Ascending aorta (tissue), 2 donors: ENCODE results near the gene AP5M1. TPM values are rescaled to one million over a fixed set of nuclear protein-coding genes. Genes with fewer than 3 reads are reported as not detected.
A peak's percentile ranks its signal among the peaks of the same experiment; 100 is the strongest.
"Not testable (repeated sequence)": the region's sequence is repeated elsewhere in the genome, so short reads cannot be mapped to it uniquely, and the experiment has no call there.

Experiments
- DNase-seq, 2 donors: peaks; one replicate each; pipeline ENCODE4 v3.0.0-alpha.2; 2019; ENCODE audit warnings: low spot score in 2 of 2
- H3K27ac ChIP-seq, 2 donors: fragments of 200-600 bp; sonication (generic); one replicate each; pipeline ENCODE4 v1.5.1; 2016 to 2017; ENCODE audit warnings: mild to moderate bottlenecking in 1 of 2
- H3K27me3 ChIP-seq: fragments of 200-600 bp; sonication (generic); one replicate; pipeline ENCODE4 v1.5.1; 2017
- H3K36me3 ChIP-seq, 2 donors: fragments of 200-600 bp; sonication (generic); one replicate each; pipeline ENCODE4 v1.5.1; 2016
- H3K4me1 ChIP-seq, 2 donors: fragments of 200-600 bp; sonication (generic); one replicate each; pipeline ENCODE4 v1.5.1; 2016 to 2017; ENCODE audit warnings: mild to moderate bottlenecking in 1 of 2
- H3K4me3 ChIP-seq, 2 donors: fragments of 200-600 bp; sonication (generic); one replicate each; pipeline ENCODE4 v1.5.1; 2016 to 2017; ENCODE audit warnings: mild to moderate bottlenecking in 1 of 2
- H3K9me3 ChIP-seq, 2 donors: fragments of 200-600 bp; sonication (generic); one replicate each; pipeline ENCODE4 v1.5.1; 2016
- intact Hi-C: fragments of 100-400 bp; cut with DNase I; formaldehyde crosslinking; loops from one replicate; pipeline ENCODE4 v1.15.1; 2023
- total RNA-seq: library from RNA; depleted of rRNA; stranded (reverse); fragments of >200 nt; gene quantifications from one replicate; pipeline ENCODE4 v1.1.0, GENCODE V29; 2016
- TF ChIP-seq, protein P1 (sequence below), 3 experiments: fragments of 200-600 bp in 2 of 3; fragments of 450-650 bp in 1 of 3; sonication (generic) in 2 of 3; IDR thresholded peaks; one replicate each; pipeline ENCODE4 v1.5.1; 2016 to 2019; ENCODE audit warnings: antibody characterized with exemption in 3 of 3, mild to moderate bottlenecking in 1 of 3, moderate library complexity in 1 of 3

AP5M1 gene
- 6.2 TPM for total RNA-seq

- Histone ChIP-seq H3K36me3 (no peaks in the 10 kb centered on the region), H3K9me3 (no peaks in the 10 kb centered on the region), H3K27me3 (no peaks in the 10 kb centered on the region), H3K4me3 (peak within 1 kb of the TSS; percentile 78 to 87), H3K4me1 (peaks cover 6 to 34% of the 10 kb centered on the region in 2 donors), H3K27ac (peak within 1 kb of the TSS; percentile 92 to 95)
- intact Hi-C loops: loop anchor here (5.0 to 10.0 kb wide), 4 partner anchors 124 to 1159 kb away; partner anchors contain the start of genes KIAA0586, NAA30, TIMM9 and TMEM260
- DNase-seq: peak; percentile 58 to 94
- TF ChIP-seq, protein P1, sequence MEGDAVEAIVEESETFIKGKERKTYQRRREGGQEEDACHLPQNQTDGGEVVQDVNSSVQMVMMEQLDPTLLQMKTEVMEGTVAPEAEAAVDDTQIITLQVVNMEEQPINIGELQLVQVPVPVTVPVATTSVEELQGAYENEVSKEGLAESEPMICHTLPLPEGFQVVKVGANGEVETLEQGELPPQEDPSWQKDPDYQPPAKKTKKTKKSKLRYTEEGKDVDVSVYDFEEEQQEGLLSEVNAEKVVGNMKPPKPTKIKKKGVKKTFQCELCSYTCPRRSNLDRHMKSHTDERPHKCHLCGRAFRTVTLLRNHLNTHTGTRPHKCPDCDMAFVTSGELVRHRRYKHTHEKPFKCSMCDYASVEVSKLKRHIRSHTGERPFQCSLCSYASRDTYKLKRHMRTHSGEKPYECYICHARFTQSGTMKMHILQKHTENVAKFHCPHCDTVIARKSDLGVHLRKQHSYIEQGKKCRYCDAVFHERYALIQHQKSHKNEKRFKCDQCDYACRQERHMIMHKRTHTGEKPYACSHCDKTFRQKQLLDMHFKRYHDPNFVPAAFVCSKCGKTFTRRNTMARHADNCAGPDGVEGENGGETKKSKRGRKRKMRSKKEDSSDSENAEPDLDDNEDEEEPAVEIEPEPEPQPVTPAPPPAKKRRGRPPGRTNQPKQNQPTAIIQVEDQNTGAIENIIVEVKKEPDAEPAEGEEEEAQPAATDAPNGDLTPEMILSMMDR (IDR thresholded peaks at IDR 0.05): peak in 2 of 3 experiments; percentile 16
Observed at GRCh38 chr14:57268161-57269069, at the start of gene AP5M1, which contains the start of gene EXOC5. Gene AP5M1, plus strand, starts transcription at chr14:57268971. Its CDS starts 344 bp downstream, at chr14:57269315. Gene EXOC5, minus strand, starts transcription at chr14:57268905. Its CDS starts 257 bp downstream, at chr14:57268648.

GRCh38 chr14:57221931-57222330, 46.8 kb upstream of the AP5M1 start:
- no peak for DNase-seq
- Histone ChIP-seq H3K27ac (no peak overlapping the region), H3K36me3 (peaks cover 14 to 25% of the 10 kb centered on the region in 2 donors), H3K27me3 (no peaks in the 10 kb centered on the region), H3K4me1 (no peaks in the 10 kb centered on the region), H3K9me3 (no peaks in the 10 kb centered on the region), H3K4me3 (no peak overlapping the region)
- TF ChIP-seq, protein P1 (IDR thresholded peaks at IDR 0.05): no peak
- intact Hi-C loops: no loop called here

DNA sequence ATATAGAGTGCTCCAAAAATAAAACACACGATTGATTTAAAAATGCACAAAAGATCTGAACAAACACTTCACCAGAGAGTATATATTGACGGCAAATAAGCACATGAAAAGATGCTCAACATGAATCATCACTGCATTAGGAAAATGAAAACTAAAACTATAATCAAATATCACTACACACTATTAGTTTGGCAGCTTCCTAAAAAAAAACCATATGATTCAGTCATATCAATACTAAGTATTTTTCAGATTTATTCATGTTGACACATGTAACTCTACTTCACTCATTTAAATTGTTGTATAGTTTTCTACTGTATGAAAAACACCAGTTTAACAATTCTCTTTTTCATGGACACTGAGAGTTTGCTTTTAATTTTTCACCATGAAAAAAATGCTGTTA, 41.7 kb upstream of the AP5M1 start:
- peaks cover 16 to 38% of the 10 kb centered on the region in 2 donors for H3K36me3 ChIP-seq
- H3K9me3 ChIP-seq: no peaks in the 10 kb centered on the region
- no peak overlapping the region for H3K4me3 ChIP-seq
- intact Hi-C loops: no loop called here
- DNase-seq: no peak
- H3K27ac ChIP-seq: no peak overlapping the region
- TF ChIP-seq, protein P1 (IDR thresholded peaks at IDR 0.05): no peak
- no peaks in the 10 kb centered on the region for H3K27me3 ChIP-seq
- H3K4me1 ChIP-seq: no peaks in the 10 kb centered on the region

DNA sequence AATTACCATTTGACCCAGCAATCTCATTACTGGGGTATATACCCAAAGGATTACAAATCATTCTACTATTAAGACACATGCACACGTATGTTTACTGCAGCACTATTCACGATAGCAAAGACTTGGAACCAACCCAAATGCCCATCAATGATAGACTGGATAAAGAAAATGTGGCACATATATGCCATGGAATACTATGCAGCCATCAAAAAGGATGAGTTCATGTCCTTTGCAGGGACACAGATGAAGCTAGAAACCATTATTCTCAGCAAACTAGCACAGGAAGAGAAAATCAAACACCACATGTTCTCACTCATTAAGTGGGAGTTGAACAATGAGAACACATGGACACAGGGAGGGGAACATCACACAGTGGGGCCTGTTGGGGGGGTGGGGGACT, 40.5 kb upstream of the AP5M1 start:
- H3K4me1 ChIP-seq, DNase-seq, H3K4me3 ChIP-seq, intact Hi-C loops, H3K27me3 ChIP-seq, H3K9me3 ChIP-seq, H3K27ac ChIP-seq: not testable (repeated sequence)
- H3K36me3 ChIP-seq: peaks cover 28 to 48% of the 10 kb centered on the region in 2 donors

GRCh38 chr14:57232006-57232405, 36.8 kb upstream of the AP5M1 start:
- H3K9me3 ChIP-seq: no peaks in the 10 kb centered on the region
- intact Hi-C loops: no loop called here
- no peaks in the 10 kb centered on the region for H3K4me1 ChIP-seq
- no peak for DNase-seq
- H3K27ac ChIP-seq: no peak overlapping the region
- TF ChIP-seq, protein P1 (IDR thresholded peaks at IDR 0.05): no peak
- peaks cover 29 to 75% of the 10 kb centered on the region in 2 donors for H3K36me3 ChIP-seq
- no peak overlapping the region for H3K4me3 ChIP-seq
- no peaks in the 10 kb centered on the region for H3K27me3 ChIP-seq

DNA sequence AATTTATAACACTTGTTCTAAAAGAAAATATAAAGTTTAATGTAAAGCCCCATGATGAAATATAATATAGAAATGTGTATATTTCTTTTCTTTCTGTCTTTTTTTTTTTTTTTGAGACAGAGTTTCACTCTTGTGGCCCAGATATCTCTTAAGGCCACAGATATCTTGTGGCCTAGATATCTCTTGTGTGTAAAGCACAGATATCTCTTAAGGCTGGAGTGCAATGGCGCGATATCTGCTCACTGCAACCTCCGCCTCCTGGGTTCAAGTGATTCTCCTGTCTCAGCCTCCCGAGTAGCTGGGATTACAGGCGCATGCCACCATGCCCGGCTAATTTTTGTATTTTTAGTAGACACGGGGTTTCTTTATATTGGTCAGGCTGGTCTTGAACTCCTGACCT, 28.7 kb upstream of the AP5M1 start:
- H3K27me3 ChIP-seq, H3K4me1 ChIP-seq, intact Hi-C loops, H3K9me3 ChIP-seq, H3K27ac ChIP-seq, DNase-seq, H3K4me3 ChIP-seq: not testable (repeated sequence)
- H3K36me3 ChIP-seq: peaks cover 9 to 32% of the 10 kb centered on the region in 2 donors
